IPS DF 6.9 (cell line): Measurements from ENCODE around the gene TSPAN2.

Source experiments
- DNase-seq: peaks from one replicate; pipeline ENCODE4 v3.0.0-alpha.2; 2013; ENCODE audit warnings: low read depth, low spot score
- H3K27ac ChIP-seq: one replicate; pipeline ENCODE4 v1.5.1; 2013; ENCODE audit warnings: low read length, control low read depth
- H3K27me3 ChIP-seq: 2 replicates; pipeline ENCODE4 v1.6.1; 2013; ENCODE audit warnings: mild to moderate bottlenecking, low read length; ENCODE audit not compliant: control insufficient read depth, insufficient read depth
- H3K36me3 ChIP-seq: 2 replicates; pipeline ENCODE4 v1.6.1; 2013; ENCODE audit warnings: low read length; ENCODE audit not compliant: control insufficient read depth, insufficient read depth
- H3K4me1 ChIP-seq: 2 replicates; pipeline ENCODE4 v1.6.1; 2013; ENCODE audit warnings: low read length; ENCODE audit not compliant: control insufficient read depth, insufficient read depth
- H3K4me3 ChIP-seq: 2 replicates; pipeline ENCODE4 v1.5.1; 2013; ENCODE audit warnings: mild to moderate bottlenecking, low read length
- H3K9me3 ChIP-seq: 2 replicates; pipeline ENCODE4 v1.6.1; 2013; ENCODE audit warnings: low read length, inconsistent platforms; ENCODE audit not compliant: control insufficient read depth, insufficient read depth
- WGBS: extraction: QIAGEN DNeasy Blood & Tissue Kit; methylation state at CpG from one replicate; pipeline ENCODE4 v1.1.7; 2013; ENCODE audit warnings: mixed read lengths, missing lambda C conversion rate; ENCODE audit not compliant: insufficient read length, insufficient coverage; 5-methylcytosine and 5-hydroxymethylcytosine counted together

TSPAN2 gene

DNA sequence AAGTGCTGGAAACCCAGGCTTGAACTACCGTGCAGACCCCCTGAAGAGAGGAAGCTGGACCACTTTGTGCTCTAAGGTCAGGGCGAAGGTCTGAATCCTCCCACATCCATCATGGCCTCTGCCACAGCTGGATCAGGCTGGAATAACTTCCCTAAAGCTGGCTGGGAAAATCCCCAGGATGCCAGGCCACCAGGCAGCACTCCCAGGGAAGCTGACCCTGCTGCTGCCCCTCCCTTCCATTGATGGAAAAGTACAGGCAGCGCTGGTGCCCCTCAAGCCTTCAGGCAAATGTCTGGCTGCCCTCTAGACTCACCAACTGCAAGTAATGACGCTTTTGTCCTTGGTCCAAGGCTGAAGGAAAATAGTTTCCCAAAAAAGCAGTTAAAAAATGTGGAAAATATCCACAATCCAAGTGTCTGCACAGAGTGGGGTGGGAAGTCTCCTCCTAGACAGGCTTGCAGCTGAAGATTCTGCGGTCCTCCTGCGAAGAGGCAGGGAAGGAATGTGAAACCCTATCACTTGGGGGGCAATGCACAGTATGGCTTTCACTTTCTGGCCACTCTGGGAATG lies 39.9 kb upstream of the TSPAN2 start:
- no peak overlapping the region for H3K27ac ChIP-seq
- no peaks in the 10 kb centered on the region for H3K36me3 ChIP-seq
- WGBS: no CpG with 5 or more reads among the region's 6 CpGs
- no peaks in the 10 kb centered on the region for H3K27me3 ChIP-seq
- DNase-seq: no peak
- H3K9me3 ChIP-seq: no peaks in the 10 kb centered on the region
- no peaks in the 10 kb centered on the region for H3K4me1 ChIP-seq
- H3K4me3 ChIP-seq: no peak overlapping the region

DNA sequence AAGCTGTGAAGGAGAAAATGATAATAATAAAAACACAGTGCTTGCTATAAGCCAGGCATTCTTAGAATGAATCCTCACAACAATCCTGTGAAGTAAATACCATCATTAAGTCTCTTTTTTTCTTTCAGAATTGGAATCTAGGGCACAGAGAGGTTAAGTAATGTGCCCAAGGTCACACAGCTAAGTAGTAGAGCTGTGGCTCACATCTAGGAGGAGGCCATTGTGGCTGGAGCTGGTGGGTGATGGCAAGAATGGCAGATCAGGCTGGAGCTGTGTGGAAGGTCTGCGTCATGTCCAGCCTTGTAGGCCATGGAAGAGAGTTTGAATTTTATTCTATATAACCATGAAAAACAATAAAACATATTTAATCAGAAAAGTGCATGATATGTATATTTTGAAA lies 38.2 kb upstream of the TSPAN2 start:
- DNase-seq: no peak
- Histone ChIP-seq H3K9me3 (no peaks in the 10 kb centered on the region), H3K27ac (no peak overlapping the region), H3K27me3 (no peaks in the 10 kb centered on the region), H3K4me3 (no peak overlapping the region), H3K4me1 (no peaks in the 10 kb centered on the region), H3K36me3 (no peaks in the 10 kb centered on the region)
- no CpG with 5 or more reads among the region's 1 CpG for WGBS

DNA sequence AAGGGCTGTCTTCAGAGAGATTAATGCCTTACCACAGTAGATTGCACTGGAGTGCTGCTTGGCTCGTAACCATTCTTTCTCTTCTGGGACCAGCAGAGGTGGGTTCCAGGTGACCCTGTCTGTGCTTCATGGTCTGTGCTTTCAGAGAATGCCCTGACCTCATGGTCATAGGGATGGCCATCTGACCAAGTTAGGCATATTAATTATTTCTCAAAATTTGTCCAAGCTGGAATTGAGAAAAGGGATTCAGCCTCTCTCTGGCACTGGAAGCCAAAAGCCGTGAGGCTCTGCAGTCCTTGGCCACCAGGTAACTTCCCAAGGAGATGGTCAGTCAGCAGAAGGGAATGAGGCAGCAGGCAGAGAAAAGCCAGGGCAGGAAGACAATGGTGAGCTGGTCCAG lies 37.2 kb upstream of the TSPAN2 start:
- Histone ChIP-seq H3K9me3 (no peaks in the 10 kb centered on the region), H3K27ac (no peak overlapping the region), H3K4me1 (no peaks in the 10 kb centered on the region), H3K4me3 (no peak overlapping the region), H3K36me3 (no peaks in the 10 kb centered on the region), H3K27me3 (no peaks in the 10 kb centered on the region)
- no CpG with 5 or more reads among the region's 2 CpGs for WGBS
- no peak for DNase-seq

DNA sequence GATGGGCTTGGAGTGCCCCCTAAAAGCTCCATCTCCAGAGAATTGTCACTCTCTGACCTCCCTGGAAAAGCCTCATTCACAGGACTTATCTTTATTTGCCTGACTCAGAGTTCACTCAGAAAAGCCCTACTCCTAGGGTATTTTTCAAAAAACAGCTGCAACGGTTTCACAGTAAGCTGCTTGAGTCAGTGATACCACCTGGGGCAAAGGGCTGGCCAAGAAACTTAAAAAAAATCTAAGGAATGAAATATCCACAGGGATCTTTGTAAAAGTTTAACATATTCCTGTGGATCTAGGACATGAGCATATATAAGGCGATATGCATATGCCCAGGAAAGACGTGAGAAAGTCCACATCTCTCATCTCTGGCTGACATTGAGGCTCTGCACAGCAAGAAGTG lies 33.8 kb upstream of the TSPAN2 start:
- WGBS: no CpG with 5 or more reads among the region's 3 CpGs
- no peaks in the 10 kb centered on the region for H3K27me3 ChIP-seq
- no peaks in the 10 kb centered on the region for H3K4me1 ChIP-seq
- H3K4me3 ChIP-seq: no peak overlapping the region
- H3K27ac ChIP-seq: no peak overlapping the region
- DNase-seq: no peak
- no peaks in the 10 kb centered on the region for H3K9me3 ChIP-seq
- no peaks in the 10 kb centered on the region for H3K36me3 ChIP-seq

DNA sequence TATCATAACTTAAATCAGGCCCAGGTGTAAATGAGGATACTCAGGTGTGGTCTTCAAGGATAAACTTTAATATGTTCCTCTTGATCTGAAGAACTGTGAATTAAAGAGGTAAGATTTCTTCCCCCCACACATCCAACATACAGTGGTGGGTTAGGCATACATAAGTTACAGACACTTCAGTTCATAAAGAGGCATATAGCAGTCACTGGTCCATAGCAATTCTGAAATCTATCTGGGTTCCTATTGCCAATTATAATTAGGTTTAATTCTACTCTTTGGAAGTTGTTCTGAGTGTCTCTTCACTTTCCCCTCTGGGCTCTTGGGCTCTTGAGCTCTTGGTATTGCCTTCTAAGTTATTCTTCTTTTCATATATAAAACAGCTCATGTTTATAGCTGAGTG lies 32.5 kb upstream of the TSPAN2 start:
- no peak overlapping the region for H3K4me3 ChIP-seq
- no peaks in the 10 kb centered on the region for H3K27me3 ChIP-seq
- H3K27ac ChIP-seq: no peak overlapping the region
- H3K4me1 ChIP-seq: no peaks in the 10 kb centered on the region
- H3K9me3 ChIP-seq: no peaks in the 10 kb centered on the region
- no peaks in the 10 kb centered on the region for H3K36me3 ChIP-seq
- no peak for DNase-seq

DNA sequence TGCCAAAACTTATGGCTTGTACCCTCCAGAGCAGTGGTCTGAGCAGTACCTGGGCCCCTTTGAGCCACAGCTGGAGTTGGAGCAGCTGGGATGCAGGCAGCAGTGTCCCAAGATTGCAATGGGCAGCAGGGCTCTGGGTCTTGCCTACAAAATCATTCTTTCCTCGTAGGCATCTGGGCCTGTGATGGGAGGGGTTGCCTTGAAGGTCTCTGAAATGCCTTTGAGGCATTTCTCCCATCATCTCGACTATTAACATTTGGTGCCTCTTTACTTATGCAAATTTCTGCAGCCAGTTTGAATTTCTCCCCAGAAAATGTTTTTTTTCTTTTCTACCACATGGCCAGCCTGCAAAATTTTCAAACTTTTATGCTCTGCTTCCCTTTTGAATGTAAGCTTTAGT lies 31.0 kb upstream of the TSPAN2 start:
- Histone ChIP-seq H3K4me1 (no peaks in the 10 kb centered on the region), H3K36me3 (no peaks in the 10 kb centered on the region), H3K4me3 (no peak overlapping the region), H3K9me3 (no peaks in the 10 kb centered on the region), H3K27ac (no peak overlapping the region), H3K27me3 (no peaks in the 10 kb centered on the region)
- WGBS: no CpG with 5 or more reads among the region's 2 CpGs
- no peak for DNase-seq

DNA sequence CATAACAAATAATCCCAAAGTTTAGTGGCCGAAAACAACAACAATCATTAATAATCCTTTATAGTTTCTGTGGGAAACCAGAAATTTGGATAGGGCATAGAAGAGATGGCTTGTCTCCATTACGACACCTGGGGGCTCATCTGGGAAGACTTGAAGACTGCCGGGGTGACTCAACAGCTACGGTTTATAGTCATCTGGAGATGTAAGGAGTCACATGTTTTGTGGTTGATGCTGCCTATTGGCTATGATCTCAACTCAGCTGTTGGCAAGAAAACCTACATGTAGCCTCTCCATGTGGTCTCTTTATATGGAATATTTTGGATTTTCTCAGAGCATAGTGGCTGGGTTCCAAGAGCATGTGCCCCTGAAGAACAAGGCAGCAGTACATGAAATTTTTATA lies 29.3 kb upstream of the TSPAN2 start:
- no CpG with 5 or more reads among the region's 4 CpGs for whole genome bisulfite sequencing

DNA sequence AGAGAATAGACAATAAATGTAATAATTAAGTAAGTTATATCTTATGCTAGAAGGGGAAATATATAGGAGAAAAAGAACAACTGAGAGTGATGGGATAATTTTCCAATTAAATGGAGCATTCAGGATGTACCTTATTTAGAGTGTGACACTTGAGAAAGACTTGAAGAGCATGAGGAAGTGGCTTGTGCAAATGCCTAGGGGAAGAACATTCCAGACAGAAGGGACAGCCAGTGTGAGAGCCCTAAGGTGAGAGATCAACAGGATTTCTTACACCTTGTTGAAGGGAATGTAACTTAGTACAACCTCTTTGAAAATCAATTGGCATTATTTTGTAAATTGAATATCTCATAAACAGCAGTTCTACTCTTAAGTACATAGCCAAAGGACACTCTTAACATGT lies 28.8 kb upstream of the TSPAN2 start:
- Histone ChIP-seq H3K27ac (no peak overlapping the region), H3K36me3 (no peaks in the 10 kb centered on the region), H3K27me3 (no peaks in the 10 kb centered on the region), H3K4me1 (no peaks in the 10 kb centered on the region), H3K9me3 (no peaks in the 10 kb centered on the region), H3K4me3 (no peak overlapping the region)
- no peak for DNase-seq

More for the DNA sequence above, 29.3 kb upstream of the TSPAN2 start:
- no peaks in the 10 kb centered on the region for H3K27me3 ChIP-seq
- no peaks in the 10 kb centered on the region for H3K36me3 ChIP-seq
- no peaks in the 10 kb centered on the region for H3K4me1 ChIP-seq
- no peak overlapping the region for H3K4me3 ChIP-seq
- H3K9me3 ChIP-seq: no peaks in the 10 kb centered on the region
- no peak for DNase-seq
- H3K27ac ChIP-seq: no peak overlapping the region

DNA sequence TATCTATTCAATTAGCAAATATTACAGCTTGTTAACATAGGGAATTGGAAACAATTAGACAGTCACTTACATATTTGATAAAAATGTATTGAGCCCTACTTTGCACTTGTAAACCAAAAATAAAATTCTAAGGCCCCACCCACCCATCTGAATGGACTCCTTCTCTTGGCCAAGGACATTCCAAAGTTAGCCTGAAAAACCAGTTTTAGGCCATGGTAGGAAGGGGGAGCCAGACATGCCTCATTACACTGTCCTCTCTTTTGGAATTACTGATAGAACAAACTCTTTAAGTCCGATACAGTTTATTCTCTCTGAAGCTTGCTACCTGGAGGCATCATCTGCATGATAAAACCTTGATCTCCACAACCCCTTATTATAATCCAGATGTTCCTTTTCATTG lies 28.0 kb upstream of the TSPAN2 start:
- WGBS: no CpG with 5 or more reads among the region's 1 CpG
- no peaks in the 10 kb centered on the region for H3K4me1 ChIP-seq
- H3K9me3 ChIP-seq: no peaks in the 10 kb centered on the region
- no peak overlapping the region for H3K4me3 ChIP-seq
- no peaks in the 10 kb centered on the region for H3K27me3 ChIP-seq
- no peak overlapping the region for H3K27ac ChIP-seq
- H3K36me3 ChIP-seq: no peaks in the 10 kb centered on the region
- no peak for DNase-seq

DNA sequence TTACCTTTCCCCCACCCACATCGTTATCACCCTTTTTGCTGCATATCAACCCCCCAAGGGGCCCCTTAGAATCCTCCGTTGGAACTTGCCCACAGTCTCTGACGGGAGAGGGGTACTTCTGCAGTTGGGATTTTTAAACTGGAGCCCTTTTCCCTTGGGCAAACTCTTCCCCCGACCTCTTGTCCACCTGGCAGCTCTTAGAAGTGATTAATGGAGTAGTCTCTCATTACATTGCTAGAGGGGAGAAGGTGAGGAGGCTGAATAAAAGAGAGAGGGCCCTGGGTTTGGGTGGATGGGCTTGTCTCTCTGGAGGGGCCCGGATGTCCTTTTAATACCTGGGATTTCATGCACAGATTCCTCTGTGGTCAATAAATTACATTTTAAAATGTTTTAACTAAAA lies 27.2 kb upstream of the TSPAN2 start:
- no peaks in the 10 kb centered on the region for H3K27me3 ChIP-seq
- no peaks in the 10 kb centered on the region for H3K4me1 ChIP-seq
- WGBS: no CpG with 5 or more reads among the region's 5 CpGs
- H3K4me3 ChIP-seq: no peak overlapping the region
- no peaks in the 10 kb centered on the region for H3K9me3 ChIP-seq
- H3K27ac ChIP-seq: no peak overlapping the region
- H3K36me3 ChIP-seq: no peaks in the 10 kb centered on the region
- no peak for DNase-seq

DNA sequence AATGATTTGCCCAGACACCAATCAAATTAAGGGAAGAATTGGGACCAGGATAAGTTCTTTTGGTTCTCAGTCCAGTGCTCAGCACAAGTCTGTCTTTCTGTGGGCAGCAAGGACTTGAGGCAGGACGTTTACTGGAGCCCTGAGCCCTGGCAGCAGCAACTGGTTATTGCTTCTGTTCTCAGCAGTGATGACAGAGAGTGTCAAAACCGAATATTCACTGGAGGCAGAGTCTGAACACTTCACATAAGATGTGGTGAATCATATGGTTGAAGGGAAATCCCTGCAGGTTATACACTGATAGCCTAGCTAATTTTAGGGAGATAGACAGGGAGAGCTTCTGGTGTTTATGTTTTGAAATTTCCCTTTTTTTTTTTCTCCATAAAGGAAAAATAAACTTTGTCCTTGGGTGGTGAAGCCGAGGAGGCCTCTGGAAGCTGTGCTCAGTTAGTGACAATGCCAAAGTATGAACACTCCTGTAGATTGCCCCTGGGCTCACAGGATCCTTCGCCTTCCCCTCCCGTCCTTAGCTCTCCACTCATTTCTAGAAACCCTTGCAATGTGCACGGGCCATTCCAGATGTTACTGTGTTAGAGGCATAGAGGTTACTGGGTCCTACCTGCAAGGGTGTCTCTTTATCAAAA lies 26.3 kb upstream of the TSPAN2 start:
- whole genome bisulfite sequencing: no CpG with 5 or more reads among the region's 6 CpGs
- no peaks in the 10 kb centered on the region for H3K9me3 ChIP-seq
- DNase-seq: no peak
- H3K27ac ChIP-seq: no peak overlapping the region
- H3K27me3 ChIP-seq: no peaks in the 10 kb centered on the region
- H3K36me3 ChIP-seq: no peaks in the 10 kb centered on the region
- H3K4me3 ChIP-seq: no peak overlapping the region
- H3K4me1 ChIP-seq: no peaks in the 10 kb centered on the region
